GM19372 (cell line): Measurements from ENCODE around the gene KRT6A.

Experiments
- ATAC-seq: cut with Tn5 transposase; IDR thresholded peaks from one replicate; pipeline ENCODE4 v1.9.1; 2021; ENCODE audit warnings: mild to moderate bottlenecking, low read depth, moderate library complexity; ENCODE audit not compliant: unreplicated experiment

KRT6A gene

DNA sequence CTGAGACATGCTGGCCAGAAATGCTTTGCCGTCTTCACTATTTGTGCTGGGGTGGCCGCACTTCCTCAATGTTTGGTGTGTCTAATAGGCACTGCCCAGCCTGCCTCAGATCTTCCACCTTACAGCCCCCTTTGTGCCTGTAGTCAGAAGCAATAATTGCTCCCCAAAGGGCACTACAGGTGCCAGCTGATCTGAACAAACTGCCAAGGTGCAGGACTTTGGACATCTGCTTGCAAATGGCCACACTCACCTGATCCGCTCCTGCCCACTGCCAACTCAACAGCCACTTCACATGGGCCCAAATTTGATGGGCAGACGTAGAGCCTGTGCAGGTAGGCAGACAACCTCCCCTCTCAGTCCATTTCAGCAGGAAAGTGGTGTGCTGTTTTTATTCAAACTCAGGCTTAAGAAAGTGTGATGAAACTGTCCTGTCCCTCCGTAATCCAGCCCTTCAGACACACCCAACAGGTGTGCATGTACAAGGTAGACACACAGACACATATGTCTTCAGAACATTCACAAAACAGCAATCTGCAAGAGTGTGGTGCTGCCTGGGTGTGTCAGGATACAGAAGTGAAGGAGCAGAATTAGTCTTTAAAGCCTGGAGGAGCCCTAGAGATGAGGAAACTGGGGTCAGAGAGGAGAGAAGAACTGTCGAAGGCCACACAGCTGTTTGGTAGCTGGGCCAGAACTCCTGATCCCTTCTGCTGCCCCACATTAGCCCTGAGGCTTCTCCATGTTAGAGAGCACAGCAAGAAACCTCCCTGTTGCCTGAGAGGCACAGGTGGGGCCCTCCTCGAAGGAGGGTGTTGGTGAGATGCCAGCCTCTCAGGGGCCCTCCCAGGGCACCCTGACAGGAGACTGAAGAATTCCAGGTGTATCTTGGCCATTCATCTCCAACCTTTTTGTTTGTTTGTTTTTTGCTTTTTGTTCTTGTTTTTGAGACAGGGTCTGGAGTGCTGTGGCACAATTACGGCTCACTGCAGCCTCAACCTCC lies 54.5 kb downstream of the KRT6A start:
- no peak for ATAC-seq

GRCh38 chr12:52437508-52437907 lies 55.5 kb downstream of the KRT6A start:
- no peak for ATAC-seq
